Neural progenitor cell (in vitro differentiated cells): ENCODE data around the gene FYN.

ENCODE experiments used
- CTCF ChIP-seq: fragments of 200-600 bp; sonication (generic); IDR thresholded peaks from 2 replicates; pipeline ENCODE4 v1.5.1; 2017; ENCODE audit warnings: antibody characterized with exemption, mild to moderate bottlenecking
- EZH2 ChIP-seq: fragments of 200-600 bp; sonication (generic); IDR thresholded peaks from 2 replicates; pipeline ENCODE4 v1.6.1; 2017; ENCODE audit warnings: antibody characterized with exemption, mild to moderate bottlenecking, moderate library complexity
- EZH2phosphoT487 ChIP-seq: fragments of 200-600 bp; sonication (generic); IDR thresholded peaks from 2 replicates; pipeline ENCODE4 v1.6.1; 2017; ENCODE audit warnings: antibody characterized with exemption

- TF ChIP-seq CTCF (no peak), EZH2phosphoT487 (no peak), EZH2 (no peak)
Measured at GRCh38 chr6:111892431-111892830, 19.2 kb upstream of the FYN start.
